NCI-H128 (cell line): ENCODE results near the gene GAB2.
A peak's percentile ranks its signal among the peaks of the same experiment; 100 is the strongest.
"Not testable (repeated sequence)": the region's sequence is repeated elsewhere in the genome, so short reads cannot be mapped to it uniquely, and the experiment has no call there.

Experiments used
- DNase-seq: peaks from one replicate; lab custom pipeline; 2025; ENCODE audit not compliant: unreplicated experiment; lab: John Stamatoyannopoulos, UW

GAB2 gene

DNA sequence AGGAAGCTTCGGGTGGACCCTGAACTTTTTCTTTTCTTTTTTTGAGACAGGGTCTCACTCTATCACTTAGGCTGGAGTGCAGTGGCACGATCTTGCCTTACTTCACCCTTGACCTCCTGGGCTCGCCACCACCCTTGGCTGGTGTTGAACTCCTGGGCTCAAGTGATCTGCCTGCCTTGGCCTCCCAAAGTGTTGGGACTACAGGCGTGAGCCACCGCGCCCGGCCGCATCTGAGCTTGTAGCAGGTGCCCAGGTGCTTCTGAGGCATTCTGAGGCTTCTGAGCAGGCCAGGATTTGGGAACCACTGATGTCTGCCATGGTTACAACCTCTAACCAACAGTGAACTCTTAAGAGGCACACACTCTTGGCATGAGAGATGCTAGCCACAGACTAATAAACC is 223.8 kb downstream of the GAB2 start:
- DNase-seq, result no peak

DNA sequence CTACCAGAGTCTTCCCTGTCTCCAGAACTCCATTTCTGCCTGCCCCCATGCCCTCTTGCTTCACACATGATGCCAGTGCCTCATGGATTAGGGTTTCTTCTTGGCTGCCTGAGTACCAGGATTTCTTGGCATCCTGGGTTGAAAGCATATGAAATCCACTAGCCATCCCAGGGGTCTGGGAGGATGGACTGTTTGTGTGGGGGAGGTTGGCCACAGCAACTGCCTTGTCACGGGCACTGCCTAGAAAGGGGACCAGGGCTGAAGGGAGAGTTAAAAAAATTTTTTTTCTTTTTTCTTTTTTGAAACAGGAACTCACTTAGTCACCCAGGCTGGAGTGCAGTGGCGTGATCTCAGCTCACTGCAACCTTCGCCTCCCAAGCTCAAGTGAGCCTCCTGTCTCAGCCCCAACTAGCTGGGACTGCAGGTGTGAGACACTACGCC is 224.7 kb downstream of the GAB2 start:
- no peak for DNase-seq

DNA sequence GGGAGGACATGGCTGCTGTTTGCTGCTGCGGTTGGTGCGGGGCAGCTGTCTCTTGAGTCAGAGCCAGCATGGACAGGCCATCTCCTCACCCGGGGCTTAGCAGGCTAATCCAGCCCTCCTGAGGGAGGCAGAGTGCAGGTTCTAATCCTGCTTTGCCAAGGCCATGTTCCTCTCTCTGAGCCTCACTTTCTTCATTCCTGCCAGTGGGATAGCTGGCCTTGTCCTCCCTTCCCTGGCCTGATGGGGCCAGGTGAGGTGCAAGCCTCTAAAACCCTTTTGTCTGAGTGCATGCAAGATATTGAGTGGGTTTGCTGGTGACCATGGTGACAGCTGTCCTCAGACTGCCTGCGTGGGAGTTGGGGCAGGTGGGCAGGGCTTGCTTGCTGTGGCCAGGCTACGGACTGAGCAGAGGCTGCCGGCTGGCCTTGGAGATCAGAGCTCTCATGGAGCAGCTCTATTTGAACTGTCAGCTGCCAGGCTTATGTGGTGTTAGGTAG is 225.3 kb downstream of the GAB2 start:
- no peak for DNase-seq

DNA sequence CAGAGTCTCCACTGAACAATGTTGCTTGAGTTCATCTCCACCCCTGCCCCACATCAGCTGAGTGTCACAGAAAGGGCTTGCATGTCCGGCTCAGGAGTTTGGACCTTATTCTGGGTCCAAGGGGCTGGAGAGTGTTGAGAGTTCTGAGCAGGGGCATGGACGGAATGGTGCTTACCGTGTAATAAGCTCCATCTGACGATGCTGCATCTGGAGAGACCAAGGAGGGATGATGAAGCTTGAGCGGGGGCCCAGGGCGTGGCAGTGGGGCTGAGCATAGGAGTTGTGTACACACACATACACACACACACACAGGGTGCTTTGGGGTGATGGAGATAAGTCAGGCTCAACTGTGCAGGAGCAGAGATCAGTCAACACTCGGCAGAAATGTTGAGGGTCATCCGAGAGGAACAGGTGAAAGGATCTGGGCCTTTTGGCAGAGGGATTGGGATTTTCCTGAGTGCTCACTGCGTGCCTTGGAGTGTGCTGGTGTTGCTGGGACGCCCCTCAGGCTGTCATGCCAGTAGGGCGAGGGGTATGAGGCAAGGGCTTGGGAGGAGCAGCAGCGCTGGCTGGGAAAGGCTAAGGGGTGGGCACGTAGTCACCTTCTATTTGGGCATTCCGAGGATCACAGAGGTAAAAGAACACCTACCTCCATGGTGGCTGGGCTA is 226.6 kb downstream of the GAB2 start:
- DNase-seq, result no peak

DNA sequence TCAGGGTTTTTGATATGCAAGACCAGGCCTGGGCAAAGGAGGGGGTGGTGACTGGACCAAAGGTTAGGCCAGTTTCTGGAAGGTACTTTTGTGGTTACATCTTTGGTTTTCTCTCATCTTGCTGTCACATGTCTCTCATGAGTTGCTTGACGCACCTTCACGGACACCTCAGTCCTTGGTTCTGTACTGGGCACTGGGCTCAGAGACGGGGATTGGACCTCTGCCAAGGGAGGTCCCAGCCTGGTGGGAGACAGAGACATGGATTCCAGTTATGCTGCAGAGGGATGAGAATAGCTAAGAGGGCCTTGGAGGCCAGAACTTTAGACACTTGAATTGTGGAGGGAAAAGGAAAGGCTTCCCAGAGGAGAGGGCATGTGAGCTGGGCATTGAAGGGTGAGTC is 227.2 kb downstream of the GAB2 start:
- no peak for DNase-seq

DNA sequence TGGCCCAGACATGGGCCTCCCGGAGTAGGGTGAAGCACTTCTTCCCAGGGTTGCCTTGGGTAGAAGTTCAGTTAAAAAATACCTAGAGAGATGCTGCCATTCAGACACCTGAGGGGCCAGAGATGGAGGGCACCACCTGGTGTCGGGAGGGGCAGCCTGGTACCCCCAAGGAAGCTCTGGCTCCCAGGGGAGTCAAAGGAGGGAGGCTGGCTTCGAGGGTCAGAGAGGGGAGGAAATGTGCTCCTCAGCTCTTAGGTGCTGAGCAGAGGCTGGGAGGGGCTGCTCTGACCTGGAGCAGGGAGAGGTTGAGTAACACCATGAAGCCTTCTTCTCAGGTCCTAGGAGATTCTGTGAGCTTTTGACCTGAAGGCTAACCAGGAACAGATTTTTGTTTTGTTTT is 227.8 kb downstream of the GAB2 start:
- no peak for DNase-seq

DNA sequence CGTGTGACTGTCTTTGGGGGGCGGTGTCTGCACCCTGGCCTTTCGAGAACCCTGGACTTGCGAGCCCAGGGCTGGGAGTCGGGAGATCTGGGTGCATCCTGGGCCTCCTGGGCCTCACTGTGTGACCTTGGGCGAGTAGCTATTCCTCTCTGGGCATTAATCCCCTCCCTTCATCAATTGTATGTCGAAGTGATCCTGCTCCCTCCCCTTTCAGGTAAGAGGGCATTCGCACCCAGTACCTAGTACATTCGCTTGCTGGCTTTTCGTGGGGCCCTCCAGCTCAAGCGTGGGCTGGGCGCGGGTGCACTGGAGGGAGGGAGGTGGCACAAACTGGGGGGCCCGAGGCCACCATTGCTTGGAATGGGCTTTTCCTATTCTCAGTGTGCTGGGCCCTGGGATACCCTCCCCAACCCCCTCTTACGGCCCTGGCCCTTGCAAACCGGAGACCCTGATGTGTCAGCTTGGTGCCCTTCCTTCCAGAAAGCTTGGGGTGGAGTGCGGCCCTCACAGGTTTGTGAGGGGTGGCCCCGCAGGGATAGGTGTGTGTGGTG is 228.4 kb downstream of the GAB2 start:
- DNase-seq, result no peak

DNA sequence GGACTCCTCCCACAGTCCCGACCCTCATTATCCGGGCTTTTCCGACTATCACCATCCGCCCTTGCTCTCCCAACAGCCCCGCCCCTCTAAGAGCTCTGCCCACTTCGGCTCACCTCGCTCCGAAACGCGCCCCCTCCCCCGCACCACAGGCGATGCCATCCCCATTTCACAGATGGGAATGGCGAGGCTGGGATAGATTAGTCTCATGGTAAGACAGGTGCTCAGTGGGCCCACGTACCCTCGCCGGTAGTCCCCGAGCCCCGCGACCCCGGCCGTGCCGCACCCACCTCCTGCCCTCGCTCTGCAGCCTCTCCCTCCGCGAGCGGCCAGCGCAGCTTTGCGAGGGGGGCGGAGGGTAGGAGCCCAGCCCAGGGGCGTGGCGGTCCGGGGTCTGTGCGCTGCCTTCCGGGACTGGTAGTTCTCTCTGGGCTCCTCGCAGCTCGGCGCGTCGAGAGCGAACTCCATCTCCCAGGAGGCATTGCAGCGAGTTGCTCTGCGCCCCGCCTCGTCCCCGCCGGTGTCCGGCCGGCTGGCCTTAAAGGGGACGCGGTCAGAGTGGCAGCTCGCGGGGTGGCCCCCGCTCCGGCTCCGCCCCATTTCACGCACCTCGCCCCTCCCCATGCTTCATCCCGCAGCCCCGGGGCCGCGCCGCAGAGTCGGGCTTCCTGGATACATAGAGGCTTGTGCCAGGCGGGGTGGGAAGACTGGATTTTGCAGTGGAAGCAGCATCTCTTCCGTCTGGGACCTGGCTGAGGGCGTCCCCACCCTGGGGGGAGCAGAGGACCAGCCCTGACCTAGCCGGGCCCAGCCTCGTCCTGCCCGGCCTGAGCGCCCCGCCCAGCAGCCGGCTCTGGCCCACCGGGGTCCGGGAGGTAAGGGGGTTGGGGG is 229.1 kb downstream of the GAB2 start, which contains the start of the genes KCTD21 and USP35:
TSS of gene KCTD21 (minus strand) at position 341 of the 888 bp plus-strand sequence. CDS start 14,072 bp downstream, outside the sequence.
TSS of gene USP35 (plus strand) at position 634 of the 888 bp plus-strand sequence. CDS start 7,327 bp downstream, outside the sequence.
- DNase-seq, result peak; percentile 99

DNA sequence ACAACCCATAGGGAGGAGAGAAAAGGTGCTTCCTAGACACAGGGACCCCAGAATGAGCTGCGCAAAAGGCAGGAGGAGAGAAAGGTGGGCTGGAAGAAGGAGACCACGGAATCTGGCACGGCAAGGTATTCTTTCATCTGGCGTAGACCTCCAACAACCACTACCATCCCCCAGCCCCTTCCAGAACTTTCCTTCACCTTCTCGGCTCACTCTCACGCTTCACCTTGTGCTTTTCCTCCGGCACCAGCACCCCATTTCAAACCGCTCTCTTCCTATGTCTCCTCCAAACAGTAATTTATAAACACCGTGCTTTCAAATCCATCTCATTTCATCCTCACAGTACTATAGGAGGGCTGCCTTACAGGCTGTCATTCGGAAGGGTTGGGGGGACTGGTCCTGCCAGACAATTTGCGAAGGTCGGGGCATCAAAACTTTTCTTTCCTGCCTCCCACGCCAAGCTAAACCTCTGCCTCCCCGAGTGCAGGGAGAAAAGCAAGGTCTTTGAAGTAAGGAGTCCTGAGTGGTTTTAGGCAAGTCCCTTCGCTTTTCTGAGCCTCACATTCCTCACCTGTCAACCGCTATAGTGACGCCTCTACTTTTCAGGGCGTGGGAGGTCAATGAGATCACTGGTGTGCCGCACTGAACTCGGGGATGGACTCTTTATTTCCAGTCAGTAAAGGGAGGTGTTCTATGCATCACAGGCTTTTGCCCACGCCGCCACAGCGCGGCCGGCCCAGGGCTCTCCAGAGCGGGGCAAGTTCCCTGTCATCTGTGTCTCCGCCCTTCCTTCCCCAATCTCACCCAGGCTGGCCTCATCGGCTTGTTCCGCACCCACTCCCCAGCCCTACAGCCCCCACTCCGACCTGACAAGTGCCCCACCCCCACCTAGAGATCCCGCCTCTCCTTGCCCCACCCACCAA is 230.0 kb downstream of the GAB2 start:
- DNase-seq, result peak; percentile 72

DNA sequence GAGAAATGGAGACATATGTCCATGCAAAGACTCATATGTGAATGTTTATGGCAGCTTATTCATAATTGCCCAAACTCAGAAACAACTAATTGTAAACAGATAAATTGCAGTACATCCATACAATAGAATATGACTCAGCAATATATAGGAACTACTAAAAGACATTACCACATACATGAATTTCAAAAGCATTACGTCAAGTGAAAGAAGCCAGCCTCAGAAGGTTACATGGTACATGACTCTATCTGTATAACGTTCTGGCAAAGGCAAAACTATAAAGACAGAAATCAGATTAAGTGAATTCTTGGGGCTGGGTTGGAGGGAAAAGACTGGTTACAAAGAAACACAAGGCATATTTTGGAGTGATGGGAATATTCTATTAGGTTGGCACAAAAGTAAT is 236.4 kb downstream of the GAB2 start:
- DNase-seq, result no peak

DNA sequence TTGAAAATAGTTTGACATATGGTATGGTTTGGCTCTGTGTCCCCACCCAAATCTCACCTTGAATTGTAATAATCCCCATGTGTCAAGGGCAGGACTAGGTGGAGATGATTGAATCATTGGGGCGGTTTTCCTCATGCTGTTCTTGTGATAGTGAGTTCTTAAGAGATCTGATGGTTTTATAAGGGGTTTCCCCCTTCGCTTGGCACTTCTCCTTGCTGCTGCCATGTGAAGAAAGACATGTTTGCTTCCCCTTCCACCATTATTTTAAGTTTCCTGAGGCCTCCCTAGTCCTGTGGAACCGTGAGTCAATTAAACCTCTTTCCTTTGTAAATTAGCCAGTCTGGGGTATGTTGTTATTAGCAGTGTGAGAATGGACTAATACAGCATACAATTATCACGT is 236.9 kb downstream of the GAB2 start:
- DNase-seq, result no peak

DNA sequence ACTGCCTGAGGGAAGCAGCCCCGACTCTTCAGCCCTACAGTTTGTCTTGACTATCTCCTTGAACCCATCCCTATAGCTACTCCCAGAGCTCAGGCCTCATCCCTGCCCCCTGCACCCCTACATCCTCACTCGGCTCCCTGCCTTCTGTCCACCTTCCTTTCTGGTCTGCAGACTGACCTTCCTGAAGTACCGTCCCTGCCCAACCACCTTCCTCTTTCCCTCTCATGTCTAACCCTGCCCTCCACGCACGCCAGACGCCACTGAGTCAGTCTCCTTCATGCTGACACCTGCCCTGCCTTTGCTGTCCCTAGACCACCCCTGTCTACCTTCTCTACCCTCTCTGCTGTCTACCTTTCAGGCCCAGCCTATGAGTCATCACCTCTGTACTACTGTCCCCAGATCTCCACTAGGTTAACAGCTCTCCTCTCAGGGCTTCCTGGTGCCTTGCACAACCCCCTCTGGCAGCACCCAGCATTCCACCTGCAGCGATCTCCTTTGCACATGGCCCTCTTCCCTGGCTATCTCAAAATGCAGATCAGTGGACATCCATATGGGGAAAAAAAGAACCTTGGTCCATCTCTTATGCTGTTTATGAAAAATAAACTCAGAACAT is 238.1 kb downstream of the GAB2 start:
- DNase-seq, result no peak

DNA sequence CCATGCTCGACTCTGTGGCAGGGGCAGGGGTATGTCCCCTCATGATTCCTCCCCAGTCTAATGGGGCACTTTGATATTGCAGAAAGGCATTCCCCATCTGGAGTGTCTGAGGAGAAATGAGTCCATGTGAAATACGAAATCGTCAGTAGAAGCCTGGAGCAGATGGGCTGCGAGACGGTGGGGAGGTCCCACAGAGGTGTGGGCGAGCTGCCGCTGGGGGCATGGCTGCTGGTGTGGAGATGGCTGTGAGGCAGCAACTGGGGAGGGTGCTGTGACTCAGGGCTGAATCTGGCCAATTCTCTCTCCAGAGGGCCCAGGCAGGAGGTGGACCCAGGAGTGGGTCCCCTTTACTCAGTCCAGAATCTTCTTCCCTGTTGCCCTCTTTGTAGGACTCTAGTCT is 240.4 kb downstream of the GAB2 start:
- no peak for DNase-seq

DNA sequence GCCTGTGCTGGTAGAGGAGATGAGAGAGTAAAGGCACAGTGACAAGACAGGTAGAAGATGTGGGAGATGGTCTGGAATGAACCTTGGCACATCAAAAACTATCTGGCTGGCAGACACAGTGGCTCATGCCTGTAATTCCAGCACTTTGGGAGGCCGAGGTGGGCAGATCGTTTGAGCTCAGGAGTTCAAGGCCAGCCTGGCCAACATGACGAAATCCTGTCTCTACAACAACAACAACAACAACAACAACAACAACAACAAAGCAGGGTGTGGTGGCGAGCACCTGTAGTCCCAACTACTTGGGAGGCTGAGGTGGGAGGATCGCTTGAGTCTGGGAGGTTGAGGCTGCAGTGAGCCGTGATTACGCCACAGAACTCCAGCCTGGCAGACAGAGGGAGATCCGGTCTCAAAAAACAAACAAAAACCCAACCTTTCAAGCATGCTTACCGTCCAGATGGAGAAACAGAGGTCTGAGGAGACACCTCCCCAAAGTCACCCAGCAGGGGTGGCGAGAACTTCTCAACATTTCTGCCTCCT is 240.9 kb downstream of the GAB2 start:
- DNase-seq, result no peak

DNA sequence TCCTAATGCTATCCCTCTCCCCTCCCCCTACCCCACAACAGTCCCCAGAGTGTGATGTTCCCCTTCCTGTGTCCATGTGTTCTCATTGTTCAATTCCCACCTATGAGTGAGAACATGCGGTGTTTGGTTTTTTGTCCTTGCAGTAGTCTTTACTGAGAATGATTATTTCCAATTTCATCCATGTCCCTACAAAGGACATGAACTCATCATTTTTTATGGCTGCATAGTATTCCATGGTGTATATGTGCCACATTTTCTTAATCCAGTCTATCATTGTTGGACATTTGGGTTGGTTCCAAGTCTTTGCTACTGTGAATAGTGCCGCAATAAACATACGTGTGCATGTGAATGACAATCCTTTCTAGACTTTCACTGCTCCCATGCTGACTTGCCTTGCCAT is 241.8 kb downstream of the GAB2 start:
- DNase-seq, result not testable (repeated sequence)

DNA sequence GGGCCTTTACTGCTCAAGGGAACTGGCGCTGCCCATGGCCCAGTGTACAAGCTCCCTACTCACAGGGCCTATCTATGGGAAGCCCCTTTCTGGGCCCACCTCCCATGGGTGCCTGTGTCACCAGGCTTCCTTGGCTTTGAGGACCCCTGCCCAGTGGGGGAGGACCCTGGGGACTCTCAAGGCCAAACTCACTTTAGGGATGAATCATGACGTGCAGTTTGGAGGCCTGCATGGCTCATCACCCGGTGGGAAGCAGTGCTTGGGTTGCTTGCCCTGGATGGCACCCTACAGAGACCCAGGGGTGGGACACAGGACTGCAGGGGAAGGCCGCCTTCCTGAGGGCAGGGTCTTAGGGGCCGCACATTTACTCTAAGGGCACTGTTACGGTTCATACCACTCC is 245.7 kb downstream of the GAB2 start:
- DNase-seq, result no peak

DNA sequence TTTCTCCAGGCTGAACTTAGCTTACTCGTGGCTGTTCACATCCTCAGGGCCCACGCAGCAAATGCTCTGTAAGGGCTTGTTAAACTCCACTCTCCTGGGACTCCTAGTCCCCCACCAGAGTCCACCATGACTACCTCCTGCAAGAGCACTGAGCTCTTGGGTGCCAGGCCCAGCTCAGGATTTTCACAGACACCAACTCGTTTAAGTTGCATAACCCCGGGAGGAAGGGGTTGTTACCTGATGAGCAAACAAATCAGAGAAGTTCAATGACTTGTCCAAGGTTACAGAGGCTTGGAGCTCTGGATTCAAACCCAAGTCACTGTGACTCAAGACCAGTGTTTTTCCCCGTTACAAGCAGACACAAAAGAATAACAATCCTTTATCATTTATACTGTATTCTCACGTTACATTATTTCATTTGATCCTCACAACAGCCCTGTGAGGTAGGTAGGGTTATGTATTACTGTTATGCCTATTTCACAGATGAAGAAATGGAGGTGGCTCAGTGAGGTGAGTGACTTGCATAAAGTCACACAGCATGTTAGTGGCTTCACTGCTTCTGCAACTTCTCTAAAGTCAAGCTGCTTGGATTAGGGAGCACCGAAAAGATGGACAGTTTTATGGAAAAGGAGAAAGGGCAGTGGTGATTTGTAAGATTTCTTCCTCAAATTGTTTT is 246.6 kb downstream of the GAB2 start:
- no peak for DNase-seq

DNA sequence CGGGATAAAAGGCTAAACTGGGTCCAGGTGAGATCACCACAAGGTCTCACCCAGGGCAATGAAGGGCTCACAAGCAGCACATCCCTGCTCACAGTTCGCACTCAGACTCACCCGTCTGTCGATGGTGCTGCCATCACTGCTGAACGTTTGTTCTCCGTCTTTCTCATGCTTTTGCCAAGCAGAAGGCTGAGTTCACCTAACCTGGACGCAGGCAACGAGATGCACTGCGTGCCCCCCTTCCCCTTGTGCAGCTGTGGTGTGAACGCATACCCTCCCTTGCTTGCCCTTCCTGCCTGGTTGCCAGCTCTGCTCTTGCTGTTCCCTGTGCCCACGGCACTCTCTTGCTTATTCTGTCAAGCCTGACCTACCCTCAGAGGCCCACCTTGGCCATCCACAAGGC is 247.2 kb downstream of the GAB2 start:
- no peak for DNase-seq
